Stomach smooth muscle (tissue), 2 donors: ENCODE results near the gene CKB.
A peak's percentile ranks its signal among the peaks of the same experiment; 100 is the strongest.

Experiments used
- H3K27ac ChIP-seq: one replicate; pipeline ENCODE4 v1.7.0; 2013; ENCODE audit warnings: mild to moderate bottlenecking, low read length, inconsistent platforms
- H3K27me3 ChIP-seq, 2 donors: one replicate each; pipeline ENCODE4 v1.7.0; 2013; ENCODE audit warnings: low read length in 2 of 2; ENCODE audit not compliant: insufficient read depth in 2 of 2, control insufficient read depth in 1 of 2
- H3K36me3 ChIP-seq, 2 donors: one replicate each; pipeline ENCODE4 v1.7.0; 2013; ENCODE audit warnings: low read length in 2 of 2; ENCODE audit not compliant: control insufficient read depth in 2 of 2, insufficient read depth in 2 of 2
- H3K4me1 ChIP-seq: one replicate; pipeline ENCODE4 v1.7.0; 2013; ENCODE audit warnings: low read length; ENCODE audit not compliant: control insufficient read depth, insufficient read depth
- H3K4me3 ChIP-seq, 2 donors: one replicate each; pipeline ENCODE4 v1.7.0; 2013; ENCODE audit warnings: low read length in 2 of 2
- H3K9ac ChIP-seq, 2 donors: one replicate each; pipeline ENCODE4 v1.7.0; 2013; ENCODE audit warnings: low read length in 2 of 2, mild to moderate bottlenecking in 1 of 2
- H3K9me3 ChIP-seq, 2 donors: one replicate each; pipeline ENCODE4 v1.7.0; 2013; ENCODE audit warnings: low read length in 2 of 2; ENCODE audit not compliant: control insufficient read depth in 2 of 2
- donor health status: healthy.
- donor health status: Pancreatic carcinoma.

The CKB gene

DNA sequence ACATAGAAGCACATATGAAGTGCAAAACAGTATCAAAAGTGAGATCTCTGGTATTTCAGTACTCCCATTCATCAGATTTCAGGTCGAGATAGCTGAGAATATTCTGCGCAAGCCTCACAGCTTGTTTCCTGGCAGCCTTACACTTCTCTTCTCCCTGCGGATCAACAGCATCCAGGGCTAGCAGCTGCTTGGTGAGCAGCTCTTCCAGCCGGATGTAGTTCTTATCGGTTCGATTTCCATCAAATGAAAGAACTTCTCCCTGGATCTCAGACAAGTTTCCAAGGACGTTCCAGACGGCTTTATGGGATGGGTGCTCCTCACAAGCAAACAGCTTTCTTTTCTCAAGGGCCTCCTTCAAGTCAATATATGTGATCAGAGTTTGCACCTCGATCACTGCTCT, 37.1 kb upstream of the CKB start:
- Histone ChIP-seq H3K27ac (no peak overlapping the region), H3K4me3 (no peak overlapping the region), H3K27me3 (no peaks in the 10 kb centered on the region), H3K36me3 (peaks cover 13 to 20% of the 10 kb centered on the region in 2 donors), H3K9ac (no peak overlapping the region), H3K9me3 (no peaks in the 10 kb centered on the region), H3K4me1 (peaks cover 54% of the 10 kb centered on the region)

DNA sequence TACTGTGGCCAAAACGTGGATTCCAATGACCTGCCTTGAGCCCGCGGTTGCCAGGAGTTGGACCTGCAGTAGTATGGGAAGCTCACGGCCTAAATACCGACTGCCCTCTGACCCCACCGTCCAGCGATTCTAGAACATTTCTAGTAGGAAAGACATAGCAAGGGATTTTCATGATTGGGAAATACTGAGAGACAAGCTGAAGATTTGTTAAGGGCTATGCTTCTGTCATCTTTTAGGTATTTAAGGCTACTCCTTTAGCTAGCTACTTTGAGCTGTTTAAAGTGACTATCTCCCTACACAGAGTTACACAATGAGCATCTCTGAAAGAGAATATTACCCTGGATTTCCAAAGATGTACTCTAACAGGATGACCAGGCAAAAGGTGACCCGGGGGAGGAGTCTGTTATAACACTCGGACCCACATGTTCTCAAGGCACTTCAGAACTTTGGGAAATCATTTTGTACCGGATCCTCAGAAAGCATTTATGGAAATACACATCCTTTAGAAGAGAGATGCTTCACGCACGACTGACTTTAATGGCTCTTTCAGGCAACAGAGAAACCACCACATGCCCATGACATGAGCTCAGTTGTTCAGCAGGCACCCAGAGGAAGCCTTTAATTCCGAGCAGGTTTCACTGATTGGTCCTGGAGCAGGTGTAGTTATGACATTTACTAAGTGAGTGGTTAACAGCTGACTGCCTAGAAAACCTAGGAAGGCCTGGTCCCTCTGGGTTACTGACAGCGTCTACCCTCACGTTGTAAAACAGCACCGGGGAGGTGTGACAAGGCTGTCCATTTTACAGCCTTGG, 35.6 kb upstream of the CKB start:
- Histone ChIP-seq H3K4me1 (peaks cover 56% of the 10 kb centered on the region), H3K9me3 (no peaks in the 10 kb centered on the region), H3K27me3 (no peaks in the 10 kb centered on the region), H3K9ac (peak overlapping the region in 1 of 2 donors; percentile 51), H3K36me3 (peaks cover 13 to 20% of the 10 kb centered on the region in 2 donors), H3K27ac (peak overlapping the region; percentile 58), H3K4me3 (no peak overlapping the region)

DNA sequence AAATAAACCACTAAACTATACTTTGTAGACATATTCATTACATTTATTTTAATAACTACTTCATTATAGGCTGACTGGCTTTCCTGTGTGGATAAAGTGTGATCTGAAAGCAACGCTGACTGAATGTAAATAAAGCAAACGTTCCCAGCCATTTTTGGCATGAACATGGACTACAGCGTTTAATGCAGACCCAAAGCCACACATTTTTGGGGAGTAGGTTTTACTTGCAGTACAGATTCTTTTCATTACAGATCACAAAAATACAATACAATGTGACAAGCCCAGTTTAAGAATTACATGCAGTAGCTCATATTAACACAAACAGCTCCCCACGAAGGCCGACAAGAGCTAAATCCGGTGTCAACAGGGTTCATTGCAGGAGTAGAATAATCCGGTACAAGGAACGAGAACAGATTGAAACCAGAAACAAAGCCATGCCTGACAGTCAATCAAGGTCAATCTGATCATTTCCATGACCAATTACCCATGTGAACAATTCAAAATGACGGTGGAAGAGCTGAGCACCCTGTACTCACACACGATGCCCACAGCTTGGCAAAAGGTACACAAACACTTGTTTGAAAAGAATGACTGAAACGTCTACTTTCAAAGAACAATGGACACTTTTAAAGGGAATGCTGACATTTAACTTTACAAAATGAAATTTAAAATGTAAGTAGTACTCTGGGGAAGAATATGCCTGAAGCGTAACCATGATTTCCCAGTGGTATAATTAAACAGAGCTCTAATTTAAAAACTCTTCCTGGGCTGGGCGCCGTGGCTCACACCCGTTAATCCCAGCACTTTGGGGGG, 34.5 kb upstream of the CKB start:
- Histone ChIP-seq H3K4me1 (peaks cover 67% of the 10 kb centered on the region), H3K27ac (peak overlapping the region; percentile 58), H3K36me3 (peaks cover 13 to 20% of the 10 kb centered on the region in 2 donors), H3K9me3 (no peaks in the 10 kb centered on the region), H3K4me3 (peak overlapping the region in 1 of 2 donors; percentile 49), H3K27me3 (no peaks in the 10 kb centered on the region), H3K9ac (peak overlapping the region in 1 of 2 donors; percentile 42)

DNA sequence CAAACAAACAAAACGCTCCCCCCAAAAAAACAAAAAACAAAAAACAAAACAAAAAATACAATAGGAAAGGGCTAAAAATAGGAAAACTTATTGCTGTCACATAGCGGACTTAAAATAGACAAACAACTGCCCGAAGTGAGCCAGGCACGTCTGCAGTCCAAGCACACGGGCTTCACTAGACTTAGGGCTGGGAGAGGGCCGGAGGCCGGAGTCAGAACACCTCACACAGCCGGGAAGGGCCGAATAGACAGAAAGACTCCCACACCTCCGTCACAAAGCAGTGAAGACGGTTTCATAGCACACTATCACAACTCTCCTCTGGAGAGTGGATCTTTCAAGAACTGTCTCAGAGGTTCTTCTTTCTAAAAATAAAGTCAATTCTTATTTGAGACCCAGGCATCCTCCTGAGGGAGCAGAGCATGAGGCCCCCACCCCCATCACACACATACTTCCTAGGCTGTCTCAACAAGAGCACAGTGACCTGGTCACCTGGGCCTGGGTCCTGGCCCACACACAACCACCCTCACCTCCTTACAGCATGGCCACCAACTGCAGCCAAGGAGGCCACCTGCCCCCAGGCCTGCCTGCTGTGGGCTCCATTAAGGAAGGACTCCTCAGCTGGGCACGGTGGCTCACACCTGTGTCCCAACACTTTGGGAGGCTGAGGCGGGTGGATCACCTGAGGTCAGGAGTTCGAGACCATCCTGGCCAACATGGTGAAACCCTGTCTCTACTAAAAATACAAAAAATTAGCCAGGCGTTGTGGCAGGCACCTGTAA, 33.1 kb upstream of the CKB start:
- Histone ChIP-seq H3K4me3 (no peak overlapping the region), H3K9ac (no peak overlapping the region), H3K9me3 (no peaks in the 10 kb centered on the region), H3K36me3 (peaks cover 13 to 20% of the 10 kb centered on the region in 2 donors), H3K27me3 (no peaks in the 10 kb centered on the region), H3K27ac (peak overlapping the region; percentile 53), H3K4me1 (peaks cover 71% of the 10 kb centered on the region)

DNA sequence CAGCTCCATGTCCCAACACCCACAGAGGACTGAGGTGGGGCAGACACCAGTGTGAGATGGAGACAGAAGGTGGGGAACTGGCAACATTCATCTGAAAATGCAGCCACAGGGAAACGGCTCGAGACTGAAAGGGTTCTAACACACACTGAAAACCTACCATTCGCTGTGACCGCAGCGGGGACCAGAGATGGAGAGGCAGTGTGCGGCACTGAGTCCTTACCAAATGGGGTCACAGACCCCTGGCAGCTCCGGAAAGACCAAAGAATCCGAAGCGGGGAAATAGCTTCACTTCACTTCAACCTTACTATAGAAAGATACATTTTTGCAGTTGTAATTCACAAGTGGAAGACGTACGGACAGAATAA, 30.2 kb upstream of the CKB start:
- H3K36me3 ChIP-seq, result no peaks in the 10 kb centered on the region
- H3K9ac ChIP-seq, result peak overlapping the region; percentile 84 to 88
- peak overlapping the region; percentile 98 for H3K27ac ChIP-seq
- H3K4me3 ChIP-seq, result peak overlapping the region; percentile 34 to 66
- H3K9me3 ChIP-seq, result no peaks in the 10 kb centered on the region
- no peaks in the 10 kb centered on the region for H3K27me3 ChIP-seq
- H3K4me1 ChIP-seq, result peaks cover 76% of the 10 kb centered on the region

DNA sequence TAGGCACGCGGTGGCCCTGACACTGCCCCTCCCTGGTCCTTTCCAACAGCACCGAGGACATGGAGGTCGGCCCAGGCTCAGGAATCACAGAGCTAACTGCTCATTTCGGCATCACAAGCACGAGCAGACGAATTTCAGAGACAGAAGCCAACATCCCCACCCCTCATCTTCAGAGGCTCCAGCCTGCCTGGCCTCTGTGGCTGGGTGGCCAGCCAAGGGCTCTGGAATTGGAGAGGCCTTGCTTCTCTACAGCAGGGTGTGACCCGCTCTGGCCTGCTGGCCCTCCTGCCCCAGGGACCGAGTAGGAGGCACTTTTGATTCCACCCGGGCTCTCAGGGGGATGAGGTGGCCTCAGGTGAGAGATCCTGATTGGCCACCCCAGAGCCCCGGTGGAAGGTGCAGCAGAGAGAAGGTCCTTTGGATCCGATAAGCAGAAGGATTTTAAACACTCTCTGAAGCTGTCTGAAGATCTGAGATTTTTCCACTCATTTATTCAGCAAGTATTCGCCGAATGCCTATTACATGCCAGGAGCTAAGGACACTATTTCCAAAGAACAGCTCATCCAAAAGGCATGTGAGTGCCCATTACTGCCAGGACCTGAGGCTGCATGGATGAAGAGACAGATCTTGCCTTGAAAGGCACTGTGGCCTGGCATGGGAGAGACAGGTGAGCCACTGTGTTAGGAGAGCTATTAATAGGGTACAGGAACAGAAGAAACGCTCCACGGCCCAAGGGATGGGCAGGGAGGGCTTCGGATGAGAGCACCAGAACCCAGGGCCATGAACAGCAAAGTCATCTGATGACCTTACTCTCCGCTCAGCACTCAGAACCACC, 29.6 kb upstream of the CKB start:
- Histone ChIP-seq H3K4me1 (peaks cover 72% of the 10 kb centered on the region), H3K36me3 (no peaks in the 10 kb centered on the region), H3K27ac (peak overlapping the region; percentile 98), H3K9me3 (no peaks in the 10 kb centered on the region), H3K27me3 (no peaks in the 10 kb centered on the region), H3K4me3 (peak overlapping the region; percentile 56 to 66), H3K9ac (peak overlapping the region; percentile 84 to 88)

DNA sequence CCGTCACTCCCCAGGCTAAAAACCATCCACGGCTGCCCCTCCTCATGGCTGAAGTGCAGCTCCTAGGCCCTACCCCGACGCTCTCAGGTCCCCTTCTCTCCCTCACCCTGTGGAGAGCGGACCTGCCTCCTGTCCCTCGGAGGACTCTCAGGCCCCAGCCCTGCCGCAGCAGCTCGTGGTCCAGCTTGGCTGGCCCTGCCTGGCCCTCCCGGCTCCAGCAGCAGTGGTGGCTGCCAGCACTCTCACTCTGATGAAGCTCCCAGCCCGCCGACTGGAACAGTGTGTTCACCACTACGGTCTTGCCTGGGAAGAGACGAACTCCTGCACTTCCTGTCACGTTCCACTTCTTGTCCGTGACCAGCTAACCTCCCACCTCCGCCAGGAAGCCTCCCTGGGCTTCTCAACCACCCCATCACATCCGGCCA, 28.7 kb upstream of the CKB start:
- no peaks in the 10 kb centered on the region for H3K27me3 ChIP-seq
- H3K36me3 ChIP-seq, result no peaks in the 10 kb centered on the region
- peak overlapping the region; percentile 56 to 66 for H3K4me3 ChIP-seq
- H3K4me1 ChIP-seq, result peaks cover 80% of the 10 kb centered on the region
- H3K9me3 ChIP-seq, result no peaks in the 10 kb centered on the region
- peak overlapping the region; percentile 98 for H3K27ac ChIP-seq
- H3K9ac ChIP-seq, result peak overlapping the region; percentile 84 to 88

DNA sequence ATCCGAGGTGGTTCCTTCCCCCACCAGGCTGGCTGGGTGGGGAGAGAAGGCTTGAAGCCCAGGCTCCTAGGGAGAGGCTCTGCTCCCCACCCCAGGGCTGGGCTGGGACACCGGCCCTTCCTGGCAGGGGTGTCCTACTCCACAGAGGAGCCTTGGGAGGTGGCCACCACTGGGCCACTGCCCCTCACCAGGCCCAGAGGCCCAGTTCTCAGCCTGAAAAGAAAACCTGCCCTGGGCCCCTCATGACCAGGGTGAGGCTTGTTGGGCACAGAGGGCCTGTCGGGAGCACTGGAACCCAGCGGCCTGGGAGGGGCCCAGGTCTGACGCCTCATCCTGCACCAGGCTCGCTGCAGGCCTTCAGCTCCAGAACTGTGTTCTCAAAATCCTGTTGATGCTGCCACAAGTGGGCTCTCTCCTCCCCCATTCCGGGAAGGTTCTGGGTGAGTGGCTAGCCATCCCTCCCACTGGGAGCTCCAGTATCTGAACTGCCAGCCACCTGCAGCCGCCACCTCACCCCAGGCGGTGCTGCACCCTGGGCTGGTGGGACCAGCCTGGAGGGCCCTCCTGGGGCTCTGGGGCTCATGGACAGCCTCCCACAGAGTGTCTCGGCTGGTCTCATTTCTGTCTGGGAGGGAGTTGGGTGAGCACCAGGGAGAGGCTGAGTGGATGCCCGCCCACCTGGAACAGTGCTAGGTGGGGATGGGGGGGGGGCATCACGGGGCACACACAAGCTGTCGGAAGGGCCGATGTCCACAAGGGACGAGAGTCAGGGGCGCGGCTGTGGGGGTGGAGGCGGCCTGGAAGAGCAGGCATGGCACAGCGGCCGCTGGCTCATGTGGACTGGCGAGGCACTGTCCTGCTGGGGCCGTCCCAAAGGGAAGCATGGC, 28.1 kb upstream of the CKB start:
- H3K9ac ChIP-seq, result peak overlapping the region; percentile 84 to 88
- no peaks in the 10 kb centered on the region for H3K9me3 ChIP-seq
- H3K27me3 ChIP-seq, result no peaks in the 10 kb centered on the region
- peak overlapping the region; percentile 98 for H3K27ac ChIP-seq
- H3K36me3 ChIP-seq, result no peaks in the 10 kb centered on the region
- H3K4me3 ChIP-seq, result peak overlapping the region; percentile 56 to 66
- H3K4me1 ChIP-seq, result peaks cover 83% of the 10 kb centered on the region
